D721Med (cell line): ENCODE measurements around the gene CTNNBL1.
"Not testable (repeated sequence)": the region's sequence is repeated elsewhere in the genome, so short reads cannot be mapped to it uniquely, and the experiment has no call there.

Experiments used
- DNase-seq: peaks from one replicate; pipeline ENCODE4 v3.0.0; 2011; ENCODE audit warnings: low spot score; ENCODE audit not compliant: insufficient read length
- FAIRE-seq: peaks from 2 replicates; lab custom pipeline; 2011; peaks lifted over from hg19 to GRCh38; lab: Jason Lieb, UNC
- CTCF ChIP-seq: IDR thresholded peaks from 2 replicates; pipeline ENCODE4 v1.5.1; 2012; ENCODE audit warnings: mild to moderate bottlenecking, control low read depth; ENCODE audit not compliant: insufficient read depth; ENCODE audit errors: missing control alignments

Gene CTNNBL1

GRCh38 chr20:37680420-37680819 is 13.4 kb upstream of the CTNNBL1 start:
- FAIRE-seq (no peak), DNase-seq (no peak)
- no peak for TF ChIP-seq CTCF

- FAIRE-seq (no peak), DNase-seq (no peak)
- TF ChIP-seq CTCF, result no peak
Measured at GRCh38 chr20:37681384-37682112, 12.3 kb upstream of the CTNNBL1 start.

DNA sequence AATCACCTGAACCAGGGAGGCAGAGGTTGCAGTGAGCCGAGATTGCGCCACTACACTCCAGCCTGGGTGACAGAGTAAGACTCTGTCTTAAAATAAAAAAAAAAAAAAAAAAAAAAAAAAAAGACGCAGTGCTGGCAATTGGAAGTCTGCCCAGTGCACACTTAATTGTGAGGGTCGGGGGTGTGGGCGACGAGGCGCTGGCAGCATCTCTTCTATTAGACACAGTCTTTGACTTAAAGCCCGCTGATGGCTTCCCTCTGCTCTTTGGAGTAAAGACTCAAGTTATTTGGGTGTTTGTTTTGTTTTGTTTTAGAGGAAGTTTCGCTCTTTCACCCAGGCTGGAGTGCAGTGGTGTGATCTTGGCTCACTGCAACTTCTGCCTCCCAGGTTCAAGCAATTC is 10.7 kb upstream of the CTNNBL1 start:
- FAIRE-seq, result not testable (repeated sequence)

DNA sequence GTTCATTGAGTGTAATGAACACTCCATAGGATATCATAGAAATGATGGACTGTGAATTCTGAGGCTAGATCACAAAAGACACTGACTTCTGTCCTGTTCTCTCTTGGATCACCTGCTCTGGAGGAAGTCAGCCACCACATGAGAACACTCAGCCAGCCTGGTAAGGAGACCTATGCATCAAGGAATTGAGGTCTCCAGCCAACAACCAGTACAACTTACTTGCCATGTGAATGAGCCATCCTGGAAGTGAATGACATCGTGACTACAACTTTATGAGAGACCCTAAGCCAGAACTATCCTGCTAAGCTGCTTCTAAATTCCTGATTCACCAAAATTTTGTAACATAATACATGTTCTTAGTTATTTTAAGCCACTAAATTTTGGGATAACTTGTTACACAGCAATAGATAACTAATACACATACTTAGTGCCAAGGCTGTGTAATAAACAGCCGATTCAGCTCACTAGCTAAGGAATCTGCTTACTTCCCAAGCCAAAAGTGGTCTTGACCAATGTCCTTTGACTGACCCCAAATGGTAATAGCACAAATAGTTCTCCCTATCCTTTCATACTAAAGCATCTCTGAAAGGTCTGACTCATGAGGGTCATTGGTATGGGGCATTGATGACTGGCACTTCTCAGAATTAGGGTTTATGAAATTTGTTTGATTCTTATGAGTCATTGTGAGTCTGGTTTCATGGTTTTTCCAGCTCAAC is 6.9 kb upstream of the CTNNBL1 start:
- DNase-seq, result no peak
- FAIRE-seq, result no peak
- TF ChIP-seq CTCF, result no peak

More for the DNA sequence above, 10.7 kb upstream of the CTNNBL1 start:
- not testable (repeated sequence) for DNase-seq

DNA sequence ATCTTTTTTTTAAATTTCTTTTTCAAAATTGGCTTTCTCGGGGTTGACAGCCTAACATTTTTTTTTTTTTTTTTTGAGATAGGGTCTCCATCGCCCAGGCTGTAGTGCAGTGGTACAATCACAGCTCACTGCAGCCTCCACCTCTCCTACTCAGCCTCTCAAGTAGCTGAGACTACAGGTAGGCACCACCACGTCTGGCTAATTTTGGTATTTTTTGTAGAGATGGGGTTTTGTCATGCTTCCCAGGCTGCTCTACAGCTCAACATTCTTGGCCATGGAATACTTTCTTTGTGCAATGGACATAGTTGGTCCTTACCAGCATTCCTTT is 6.4 kb upstream of the CTNNBL1 start:
- no peak for FAIRE-seq
- DNase-seq, result no peak
- no peak for TF ChIP-seq CTCF

DNA sequence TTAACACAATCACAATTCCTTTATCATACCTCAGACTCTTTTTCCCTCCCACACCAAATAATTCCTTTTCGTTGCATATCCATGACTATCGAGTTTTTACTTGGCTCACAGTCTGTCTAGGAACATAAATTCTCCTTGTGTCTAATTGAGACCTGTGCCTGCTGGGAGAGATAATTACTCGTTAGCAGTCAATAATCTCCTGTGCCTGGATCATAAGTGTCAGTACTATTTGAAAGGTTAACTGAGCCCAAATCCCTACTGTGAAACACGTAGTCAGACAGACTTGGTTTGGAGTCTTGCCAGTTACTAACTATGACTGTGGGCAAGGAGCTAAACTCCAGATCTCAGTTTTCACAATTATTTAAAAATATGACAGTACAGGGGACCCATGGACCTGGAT is 5.7 kb upstream of the CTNNBL1 start:
- TF ChIP-seq CTCF, result no peak
- FAIRE-seq (no peak), DNase-seq (no peak)

GRCh38 chr20:37690626-37691369 is 3.0 kb upstream of the CTNNBL1 start:
- no peak for TF ChIP-seq CTCF
- FAIRE-seq (no peak), DNase-seq (no peak)
